Neural crest cell (in vitro differentiated cells): ENCODE measurements around the gene BAIAP2. TPM values are rescaled to one million over a fixed set of nuclear protein-coding genes. Genes with fewer than 3 reads are reported as not detected.

Source experiments
- DNase-seq: peaks from one replicate; pipeline ENCODE4 v3.0.0; 2021; ENCODE audit warnings: low read depth, mixed read lengths, low spot score
- H3K27ac Mint-ChIP-seq: one replicate; pipeline ENCODE4 v1.8.0; 2021; ENCODE audit warnings: mild to moderate bottlenecking, mixed read lengths; ENCODE audit not compliant: unreplicated experiment
- H3K27me3 Mint-ChIP-seq: 2 replicates; pipeline ENCODE4 v1.8.0; 2021; ENCODE audit warnings: low read depth, mild to moderate bottlenecking, mixed read lengths
- H3K36me3 Mint-ChIP-seq: 2 replicates; pipeline ENCODE4 v1.8.0; 2021; ENCODE audit warnings: low read depth, mild to moderate bottlenecking, mixed read lengths
- H3K4me1 Mint-ChIP-seq: 2 replicates; pipeline ENCODE4 v1.8.0; 2021; ENCODE audit warnings: mixed read lengths
- H3K4me3 Mint-ChIP-seq: one replicate; pipeline ENCODE4 v1.8.0; 2021; ENCODE audit warnings: mild to moderate bottlenecking, mixed read lengths
- H3K9me3 Mint-ChIP-seq: 2 replicates; pipeline ENCODE4 v1.8.0; 2021; ENCODE audit warnings: mixed read lengths
- CTCF ChIP-seq: fragments of 200-600 bp; sonication (generic); conservative IDR thresholded peaks from 2 replicates; pipeline ENCODE4 v1.5.0; 2021; ENCODE audit warnings: antibody characterized with exemption, mild to moderate bottlenecking
- total RNA-seq: library from RNA; stranded (reverse); gene quantifications from 2 replicates; pipeline ENCODE4 v1.2.1, GENCODE V29; 2021

BAIAP2 gene
- total RNA-seq, 1 donor from 2014 or later, result 47.5 TPM

GRCh38 chr17:81158688-81159590 lies 124.0 kb downstream of the BAIAP2 start:
- Mint-ChIP-seq H3K27ac (no peak overlapping the region), H3K27me3 (no peaks in the 10 kb centered on the region)

GRCh38 chr17:81159611-81160265 lies 124.8 kb downstream of the BAIAP2 start:
- DNase-seq, result no peak
- H3K4me3 Mint-ChIP-seq, result no peak overlapping the region
- H3K9me3 Mint-ChIP-seq, result no peaks in the 10 kb centered on the region
- no peaks in the 10 kb centered on the region for H3K36me3 Mint-ChIP-seq
- H3K4me1 Mint-ChIP-seq, result no peaks in the 10 kb centered on the region
- no peaks in the 10 kb centered on the region for H3K27me3 Mint-ChIP-seq
- no peak overlapping the region for H3K27ac Mint-ChIP-seq
- no peak for TF ChIP-seq CTCF

More at GRCh38 chr17:81158688-81159590, 124.0 kb downstream of the BAIAP2 start:
- Mint-ChIP-seq H3K4me3 (no peak overlapping the region), H3K9me3 (no peaks in the 10 kb centered on the region), H3K4me1 (no peaks in the 10 kb centered on the region), H3K36me3 (no peaks in the 10 kb centered on the region)
- DNase-seq, result no peak
- no peak for TF ChIP-seq CTCF

DNA sequence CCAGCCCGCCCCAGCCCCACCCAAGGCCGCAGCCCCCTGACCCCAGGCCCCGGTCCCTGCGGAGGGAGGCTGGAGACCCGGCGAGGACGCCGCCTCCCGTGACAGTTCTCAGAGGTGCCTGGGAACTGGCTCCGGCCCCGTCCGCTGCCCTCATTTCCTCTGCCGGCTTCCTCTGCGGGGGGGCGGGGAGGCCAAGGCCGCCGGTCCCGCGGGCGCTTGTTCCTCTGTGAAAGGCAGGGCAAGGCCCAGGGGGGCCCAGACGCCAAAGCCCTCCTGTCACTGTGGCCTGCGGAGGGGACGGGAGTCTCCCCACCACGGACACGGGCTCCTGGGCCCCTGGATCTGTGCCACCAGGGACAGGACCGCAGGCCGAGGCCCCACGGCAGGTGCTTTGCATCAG lies 125.4 kb downstream of the BAIAP2 start:
- no peak overlapping the region for H3K27ac Mint-ChIP-seq
- no peak for TF ChIP-seq CTCF
- no peaks in the 10 kb centered on the region for H3K4me1 Mint-ChIP-seq
- no peaks in the 10 kb centered on the region for H3K9me3 Mint-ChIP-seq
- DNase-seq, result no peak
- H3K36me3 Mint-ChIP-seq, result no peaks in the 10 kb centered on the region
- H3K27me3 Mint-ChIP-seq, result no peaks in the 10 kb centered on the region
- H3K4me3 Mint-ChIP-seq, result no peak overlapping the region

- no peak for DNase-seq
- Mint-ChIP-seq H3K36me3 (no peaks in the 10 kb centered on the region), H3K4me3 (no peak overlapping the region), H3K9me3 (no peaks in the 10 kb centered on the region), H3K4me1 (no peaks in the 10 kb centered on the region), H3K27ac (peak overlapping the region; percentile 75), H3K27me3 (no peaks in the 10 kb centered on the region)
- no peak for TF ChIP-seq CTCF
Measured at GRCh38 chr17:81160747-81161453, 125.9 kb downstream of the BAIAP2 start.

- H3K27me3 Mint-ChIP-seq, result no peaks in the 10 kb centered on the region
- H3K27ac Mint-ChIP-seq, result peak overlapping the region; percentile 75
- H3K4me1 Mint-ChIP-seq, result no peaks in the 10 kb centered on the region
- no peak for TF ChIP-seq CTCF
- H3K9me3 Mint-ChIP-seq, result no peaks in the 10 kb centered on the region
- no peak overlapping the region for H3K4me3 Mint-ChIP-seq
- H3K36me3 Mint-ChIP-seq, result no peaks in the 10 kb centered on the region
- DNase-seq, result no peak
Measured at GRCh38 chr17:81161536-81161935, 126.6 kb downstream of the BAIAP2 start.
